ENCODE measurements around the gene GGT1.
A peak's percentile ranks its signal among the peaks of the same experiment; 100 is the strongest.
"Not testable (repeated sequence)": the region's sequence is repeated elsewhere in the genome, so short reads cannot be mapped to it uniquely, and the experiment has no call there.

The GGT1 gene

GRCh38 chr22:24642307-24642706 lies 39.3 kb downstream of the GGT1 start:
- not testable (repeated sequence) for FAIRE-seq

- FAIRE-seq = not testable (repeated sequence)
Measured at GRCh38 chr22:24644409-24644808, 41.4 kb downstream of the GGT1 start.

GRCh38 chr22:24645408-24646399 lies 42.7 kb downstream of the GGT1 start:
- FAIRE-seq = not testable (repeated sequence)

GRCh38 chr22:24646756-24647155 lies 43.8 kb downstream of the GGT1 start:
- FAIRE-seq = not testable (repeated sequence)

- not testable (repeated sequence) for FAIRE-seq
Measured at GRCh38 chr22:24649371-24649770, 46.4 kb downstream of the GGT1 start.

GRCh38 chr22:24650884-24651283 lies 47.9 kb downstream of the GGT1 start:
- FAIRE-seq = not testable (repeated sequence)

- FAIRE-seq = not testable (repeated sequence)
Measured at GRCh38 chr22:24665395-24665794, 62.4 kb downstream of the GGT1 start.

GRCh38 chr22:24667904-24668303 lies 64.9 kb downstream of the GGT1 start:
- not testable (repeated sequence) for FAIRE-seq

GRCh38 chr22:24672532-24672931 lies 69.5 kb downstream of the GGT1 start:
- peak; percentile 96 for FAIRE-seq

All from colon (tissue), 2 donors.